IPS-18a (cell line): ENCODE measurements around the gene ATP2B2.

ENCODE experiments used
- H3K27ac ChIP-seq: one replicate; pipeline ENCODE4 v1.5.1; 2013; ENCODE audit warnings: low read length
- H3K27me3 ChIP-seq: one replicate; pipeline ENCODE4 v1.6.1; 2013; ENCODE audit warnings: mild to moderate bottlenecking, low read length; ENCODE audit not compliant: control insufficient read depth, insufficient read depth
- H3K36me3 ChIP-seq: one replicate; pipeline ENCODE4 v1.6.1; 2013; ENCODE audit warnings: low read depth, low read length; ENCODE audit not compliant: control insufficient read depth
- H3K4me1 ChIP-seq: one replicate; pipeline ENCODE4 v1.6.1; 2013; ENCODE audit warnings: low read depth, low read length; ENCODE audit not compliant: control insufficient read depth
- H3K4me3 ChIP-seq: one replicate; pipeline ENCODE4 v1.5.1; 2013; ENCODE audit warnings: low read length
- H3K9ac ChIP-seq: one replicate; pipeline ENCODE4 v1.6.1; 2013; ENCODE audit warnings: mild to moderate bottlenecking, low read length, moderate library complexity
- H3K9me3 ChIP-seq: one replicate; pipeline ENCODE4 v1.6.1; 2013; ENCODE audit warnings: low read depth, low read length; ENCODE audit not compliant: control insufficient read depth

ATP2B2 gene

DNA sequence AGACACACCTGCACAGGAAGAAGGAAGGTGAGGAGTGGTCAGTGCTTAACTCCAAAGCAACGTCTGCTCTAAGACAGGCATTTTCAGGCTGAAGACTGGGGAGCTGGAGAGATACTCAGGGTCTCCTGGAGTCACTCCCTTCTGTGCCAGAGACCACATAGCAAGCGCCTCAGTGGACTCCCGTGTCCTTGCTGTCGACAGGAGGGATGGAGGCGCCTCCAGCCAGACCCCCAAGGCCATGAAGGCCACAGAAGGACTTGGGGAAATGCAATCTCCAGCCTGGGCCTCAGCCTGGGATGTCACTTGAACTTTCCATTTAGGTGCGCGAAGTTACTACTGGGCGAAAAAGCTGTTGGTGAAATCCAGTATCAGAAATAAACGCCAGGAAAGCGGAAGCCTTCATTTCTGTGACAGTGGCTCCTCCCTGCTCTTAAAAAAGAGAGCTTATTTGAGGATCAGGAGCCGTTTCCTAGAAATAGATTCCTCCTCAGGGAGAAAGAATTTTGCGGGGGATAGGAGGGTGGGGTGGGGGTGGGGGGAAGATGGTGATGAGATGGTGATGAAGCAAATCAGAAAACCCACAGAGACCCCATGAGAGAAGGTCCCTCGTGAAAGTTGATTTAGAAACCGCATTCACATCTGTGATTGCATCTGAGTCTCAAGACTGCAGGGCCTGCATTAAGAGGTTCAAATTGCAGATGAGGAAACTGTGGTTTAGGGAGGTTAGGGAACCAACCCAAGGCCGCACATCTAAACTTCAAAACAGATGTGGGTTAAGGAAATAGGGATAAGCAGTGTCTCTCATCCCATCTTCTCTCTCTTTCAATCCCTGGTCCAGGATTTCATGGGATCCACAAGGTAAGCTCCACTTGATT is 78.8 kb downstream of the ATP2B2 start:
- Histone ChIP-seq H3K9me3 (no peaks in the 10 kb centered on the region), H3K4me1 (no peaks in the 10 kb centered on the region), H3K27me3 (no peaks in the 10 kb centered on the region), H3K36me3 (no peaks in the 10 kb centered on the region), H3K27ac (no peak overlapping the region), H3K4me3 (no peak overlapping the region), H3K9ac (no peak overlapping the region)

- Histone ChIP-seq H3K4me1 (no peaks in the 10 kb centered on the region), H3K27ac (no peak overlapping the region), H3K9ac (no peak overlapping the region), H3K36me3 (no peaks in the 10 kb centered on the region), H3K4me3 (no peak overlapping the region), H3K9me3 (no peaks in the 10 kb centered on the region), H3K27me3 (no peaks in the 10 kb centered on the region)
Measured at GRCh38 chr3:10423171-10423882, 82.1 kb downstream of the ATP2B2 start.

DNA sequence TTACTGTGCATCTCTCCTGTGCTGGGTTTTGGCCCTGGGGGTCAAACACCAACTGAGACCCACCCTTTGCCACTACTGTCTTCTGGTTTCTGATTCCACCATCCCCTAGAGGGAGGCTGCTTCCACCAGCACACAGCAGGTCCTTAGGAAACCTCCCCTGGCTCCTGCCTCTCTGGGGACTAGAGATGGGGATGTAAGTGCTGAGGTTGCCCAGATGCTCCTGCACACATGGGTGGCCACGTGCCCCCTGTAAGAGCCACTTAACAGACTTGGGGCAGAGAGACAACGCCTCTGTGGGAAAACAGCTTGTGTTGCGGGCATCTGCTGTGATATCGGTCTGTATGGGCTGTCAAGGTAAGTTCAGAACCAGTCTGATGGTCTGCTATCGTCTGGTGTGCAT is 83.4 kb downstream of the ATP2B2 start:
- no peaks in the 10 kb centered on the region for H3K9me3 ChIP-seq
- no peaks in the 10 kb centered on the region for H3K4me1 ChIP-seq
- H3K9ac ChIP-seq = no peak overlapping the region
- no peaks in the 10 kb centered on the region for H3K36me3 ChIP-seq
- H3K4me3 ChIP-seq = no peak overlapping the region
- H3K27ac ChIP-seq = no peak overlapping the region
- H3K27me3 ChIP-seq = no peaks in the 10 kb centered on the region

- Histone ChIP-seq H3K27me3 (no peaks in the 10 kb centered on the region), H3K27ac (no peak overlapping the region), H3K9ac (no peak overlapping the region)
Measured at GRCh38 chr3:10420745-10421475, 84.5 kb downstream of the ATP2B2 start.

DNA sequence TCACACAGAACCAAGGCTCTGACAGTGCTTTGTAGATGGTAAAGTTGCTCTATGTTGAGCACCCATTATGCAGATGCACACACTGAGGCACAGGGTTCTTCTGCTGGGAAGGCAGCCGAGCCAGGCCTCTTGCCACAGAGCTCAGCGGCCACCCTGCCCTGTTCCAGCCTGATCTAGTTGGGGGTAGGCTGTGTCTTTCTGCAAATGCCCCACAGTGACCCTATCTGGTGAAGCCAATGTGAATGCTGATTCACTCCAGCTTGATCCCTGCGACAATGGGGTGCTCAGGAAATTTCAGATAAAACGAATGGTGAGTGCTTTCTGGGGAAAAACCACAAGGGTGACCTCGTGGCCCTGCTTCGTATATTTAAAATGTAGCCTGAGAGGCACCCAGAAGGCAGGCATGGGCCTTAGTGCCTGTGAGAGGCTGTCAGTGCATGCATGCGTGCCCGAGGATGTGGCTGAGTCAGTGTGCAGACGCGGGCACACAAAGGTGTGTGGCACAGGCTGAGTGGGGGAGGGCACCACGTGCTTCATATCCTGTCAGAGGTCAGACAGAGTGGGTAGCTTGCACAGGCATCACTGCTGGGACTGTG is 85.7 kb downstream of the ATP2B2 start:
- H3K27ac ChIP-seq = no peak overlapping the region

More at GRCh38 chr3:10420745-10421475, 84.5 kb downstream of the ATP2B2 start:
- no peak overlapping the region for H3K4me3 ChIP-seq
- no peaks in the 10 kb centered on the region for H3K9me3 ChIP-seq
- no peaks in the 10 kb centered on the region for H3K4me1 ChIP-seq
- no peaks in the 10 kb centered on the region for H3K36me3 ChIP-seq

GRCh38 chr3:10417847-10418246 is 87.5 kb downstream of the ATP2B2 start:
- Histone ChIP-seq H3K9me3 (no peaks in the 10 kb centered on the region), H3K4me1 (no peaks in the 10 kb centered on the region), H3K27ac (no peak overlapping the region), H3K9ac (no peak overlapping the region), H3K27me3 (no peaks in the 10 kb centered on the region), H3K4me3 (no peak overlapping the region), H3K36me3 (no peaks in the 10 kb centered on the region)

More for the DNA sequence above, 85.7 kb downstream of the ATP2B2 start:
- no peaks in the 10 kb centered on the region for H3K27me3 ChIP-seq
- no peaks in the 10 kb centered on the region for H3K9me3 ChIP-seq
- no peaks in the 10 kb centered on the region for H3K4me1 ChIP-seq
- no peak overlapping the region for H3K4me3 ChIP-seq
- no peak overlapping the region for H3K9ac ChIP-seq
- H3K36me3 ChIP-seq = no peaks in the 10 kb centered on the region

DNA sequence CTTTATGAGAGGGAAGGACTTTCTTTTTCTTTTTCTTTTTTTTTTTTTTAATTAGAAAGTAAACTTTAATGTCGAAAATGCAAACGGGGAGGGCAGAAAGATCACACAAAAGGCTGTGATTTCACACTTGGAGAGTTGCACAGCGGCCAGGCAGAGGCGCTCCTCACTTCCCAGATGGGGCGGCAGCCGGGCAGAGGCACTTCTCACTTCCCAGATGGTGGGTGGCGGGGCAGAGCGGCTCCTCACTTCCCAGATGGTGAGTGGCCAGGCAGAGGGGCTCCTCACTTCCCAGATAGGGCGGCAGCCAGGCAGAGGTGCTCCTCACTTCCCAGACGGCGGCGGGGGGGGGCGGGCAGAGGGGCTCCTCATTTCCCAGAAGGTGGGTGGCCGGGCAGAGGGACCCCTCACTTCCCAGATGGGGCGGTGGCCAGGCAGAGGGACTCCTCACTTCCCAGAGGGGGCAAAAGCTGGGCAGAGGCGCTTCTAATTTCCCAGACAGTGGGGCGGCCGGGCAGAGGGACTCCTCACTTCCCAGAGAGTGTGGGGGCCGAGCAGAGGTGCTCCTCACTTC is 88.6 kb downstream of the ATP2B2 start:
- Histone ChIP-seq H3K36me3 (no peaks in the 10 kb centered on the region), H3K9ac (no peak overlapping the region), H3K4me1 (no peaks in the 10 kb centered on the region), H3K9me3 (no peaks in the 10 kb centered on the region), H3K4me3 (no peak overlapping the region), H3K27me3 (no peaks in the 10 kb centered on the region), H3K27ac (no peak overlapping the region)

DNA sequence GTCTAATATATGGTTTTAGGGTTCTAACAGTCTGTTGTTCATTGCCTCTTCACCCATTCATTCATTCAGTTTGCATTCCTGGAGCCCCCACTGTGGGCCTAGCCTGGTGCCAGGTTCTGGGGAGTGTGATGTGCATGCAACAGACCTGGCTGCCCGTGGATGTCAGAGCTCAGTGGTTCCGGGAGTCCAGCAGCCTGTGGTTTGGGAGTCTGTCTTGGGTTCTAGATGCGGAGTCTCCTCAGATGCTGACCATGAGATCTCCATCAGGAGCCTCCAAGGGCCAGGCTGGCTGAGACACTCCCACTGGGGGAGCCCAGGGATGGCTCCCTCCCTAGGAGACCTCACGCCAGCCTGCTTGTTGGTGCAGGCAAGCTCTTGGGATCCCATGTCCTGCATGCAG is 92.3 kb downstream of the ATP2B2 start:
- Histone ChIP-seq H3K27me3 (no peaks in the 10 kb centered on the region), H3K36me3 (no peaks in the 10 kb centered on the region), H3K4me1 (no peaks in the 10 kb centered on the region)

GRCh38 chr3:10411598-10412332 is 93.6 kb downstream of the ATP2B2 start:
- no peaks in the 10 kb centered on the region for H3K4me1 ChIP-seq
- H3K36me3 ChIP-seq = no peaks in the 10 kb centered on the region
- no peak overlapping the region for H3K9ac ChIP-seq
- no peak overlapping the region for H3K27ac ChIP-seq
- H3K9me3 ChIP-seq = no peaks in the 10 kb centered on the region
- no peak overlapping the region for H3K4me3 ChIP-seq
- no peaks in the 10 kb centered on the region for H3K27me3 ChIP-seq

More for the DNA sequence above, 92.3 kb downstream of the ATP2B2 start:
- Histone ChIP-seq H3K4me3 (no peak overlapping the region), H3K9me3 (no peaks in the 10 kb centered on the region), H3K27ac (no peak overlapping the region), H3K9ac (no peak overlapping the region)

DNA sequence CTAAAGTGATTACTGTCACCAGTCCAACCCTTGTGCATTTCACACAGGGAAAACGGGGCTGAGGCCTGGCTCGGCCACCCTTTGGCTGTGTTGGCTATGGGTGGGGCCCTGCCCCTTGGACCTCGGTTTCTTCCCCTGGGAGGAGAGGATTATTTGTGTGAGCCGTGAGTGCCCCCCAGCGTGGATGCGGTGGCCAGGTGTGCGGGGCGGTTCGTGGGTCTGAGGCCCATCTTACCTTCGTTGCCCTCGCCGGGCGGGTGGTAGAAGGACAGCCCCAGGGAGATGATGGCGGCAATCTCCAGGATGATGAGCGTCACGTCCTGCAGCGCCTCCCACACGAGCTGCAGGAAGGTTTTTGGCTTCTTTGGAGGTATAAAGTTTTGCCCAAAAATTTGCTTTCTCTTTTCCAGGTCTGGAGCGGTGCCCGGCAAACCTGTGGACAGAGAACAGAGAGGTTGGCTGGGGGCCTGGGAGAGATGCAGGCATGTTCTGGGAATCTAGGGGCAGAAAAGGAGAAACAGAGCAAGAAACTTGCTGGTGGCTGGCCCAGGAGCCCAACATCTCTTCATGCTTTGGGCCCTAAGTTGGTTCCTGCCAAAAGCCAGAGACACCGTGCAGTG is 94.9 kb downstream of the ATP2B2 start:
- Histone ChIP-seq H3K4me3 (no peak overlapping the region), H3K27ac (no peak overlapping the region), H3K27me3 (no peaks in the 10 kb centered on the region), H3K4me1 (no peaks in the 10 kb centered on the region), H3K9ac (no peak overlapping the region), H3K36me3 (no peaks in the 10 kb centered on the region), H3K9me3 (no peaks in the 10 kb centered on the region)
